PC-9 (cell line): ENCODE measurements around the gene DNAJB13.

Source experiments
- EZH2 ChIP-seq: fragments of 200-600 bp; sonication (generic); IDR thresholded peaks from 2 replicates; pipeline ENCODE4 v1.8.0; 2017; ENCODE audit warnings: antibody characterized with exemption, low read depth
- TF ChIP-seq, protein P1 (sequence below): fragments of 200-600 bp; sonication (generic); conservative IDR thresholded peaks from 2 replicates; pipeline ENCODE4 v1.6.1; 2017; ENCODE audit warnings: mixed run types, antibody characterized with exemption, mild to moderate bottlenecking, moderate library complexity

DNA sequence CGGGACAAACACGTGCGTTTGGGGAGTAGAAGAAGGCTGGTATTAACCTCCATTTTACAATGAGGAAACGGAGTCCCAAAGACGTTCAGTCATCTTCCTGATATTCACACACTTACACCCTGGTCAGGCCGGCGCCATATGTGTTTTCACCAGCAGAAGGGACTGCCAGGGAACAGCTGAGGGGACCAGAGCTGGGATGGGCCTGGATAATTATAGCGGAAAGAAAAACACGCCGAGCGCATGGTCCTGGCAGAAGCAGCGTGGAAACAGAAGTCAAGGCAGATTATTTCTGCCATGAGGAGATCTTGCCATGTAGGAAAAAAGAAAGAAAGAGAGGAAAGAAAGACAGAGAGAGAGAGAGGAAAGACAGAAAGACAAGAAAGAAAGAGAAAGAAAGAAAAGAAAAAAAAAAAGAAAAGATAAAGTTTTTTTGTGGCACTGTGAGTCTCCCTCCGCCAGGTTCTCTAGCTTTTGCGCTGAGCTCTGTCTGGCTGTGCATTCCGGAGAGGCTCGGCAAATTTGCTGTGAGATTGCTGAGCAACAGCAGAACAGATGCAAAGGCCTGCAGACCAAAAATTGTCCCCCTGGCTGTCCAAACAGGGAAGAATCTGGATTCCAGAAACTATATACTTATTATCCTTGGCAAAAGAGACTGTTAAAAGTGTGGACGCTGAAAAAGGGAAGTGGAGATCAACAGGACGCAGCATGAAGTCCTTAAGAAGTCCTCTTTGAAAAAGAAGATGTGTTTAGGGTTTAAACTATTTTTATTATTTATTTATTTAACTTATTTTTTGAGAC, 33.1 kb downstream of the DNAJB13 start:
- TF ChIP-seq, protein P1, sequence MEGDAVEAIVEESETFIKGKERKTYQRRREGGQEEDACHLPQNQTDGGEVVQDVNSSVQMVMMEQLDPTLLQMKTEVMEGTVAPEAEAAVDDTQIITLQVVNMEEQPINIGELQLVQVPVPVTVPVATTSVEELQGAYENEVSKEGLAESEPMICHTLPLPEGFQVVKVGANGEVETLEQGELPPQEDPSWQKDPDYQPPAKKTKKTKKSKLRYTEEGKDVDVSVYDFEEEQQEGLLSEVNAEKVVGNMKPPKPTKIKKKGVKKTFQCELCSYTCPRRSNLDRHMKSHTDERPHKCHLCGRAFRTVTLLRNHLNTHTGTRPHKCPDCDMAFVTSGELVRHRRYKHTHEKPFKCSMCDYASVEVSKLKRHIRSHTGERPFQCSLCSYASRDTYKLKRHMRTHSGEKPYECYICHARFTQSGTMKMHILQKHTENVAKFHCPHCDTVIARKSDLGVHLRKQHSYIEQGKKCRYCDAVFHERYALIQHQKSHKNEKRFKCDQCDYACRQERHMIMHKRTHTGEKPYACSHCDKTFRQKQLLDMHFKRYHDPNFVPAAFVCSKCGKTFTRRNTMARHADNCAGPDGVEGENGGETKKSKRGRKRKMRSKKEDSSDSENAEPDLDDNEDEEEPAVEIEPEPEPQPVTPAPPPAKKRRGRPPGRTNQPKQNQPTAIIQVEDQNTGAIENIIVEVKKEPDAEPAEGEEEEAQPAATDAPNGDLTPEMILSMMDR, result no peak
- TF ChIP-seq EZH2, result no peak
